ENCODE data around the gene WNT16.

DNA sequence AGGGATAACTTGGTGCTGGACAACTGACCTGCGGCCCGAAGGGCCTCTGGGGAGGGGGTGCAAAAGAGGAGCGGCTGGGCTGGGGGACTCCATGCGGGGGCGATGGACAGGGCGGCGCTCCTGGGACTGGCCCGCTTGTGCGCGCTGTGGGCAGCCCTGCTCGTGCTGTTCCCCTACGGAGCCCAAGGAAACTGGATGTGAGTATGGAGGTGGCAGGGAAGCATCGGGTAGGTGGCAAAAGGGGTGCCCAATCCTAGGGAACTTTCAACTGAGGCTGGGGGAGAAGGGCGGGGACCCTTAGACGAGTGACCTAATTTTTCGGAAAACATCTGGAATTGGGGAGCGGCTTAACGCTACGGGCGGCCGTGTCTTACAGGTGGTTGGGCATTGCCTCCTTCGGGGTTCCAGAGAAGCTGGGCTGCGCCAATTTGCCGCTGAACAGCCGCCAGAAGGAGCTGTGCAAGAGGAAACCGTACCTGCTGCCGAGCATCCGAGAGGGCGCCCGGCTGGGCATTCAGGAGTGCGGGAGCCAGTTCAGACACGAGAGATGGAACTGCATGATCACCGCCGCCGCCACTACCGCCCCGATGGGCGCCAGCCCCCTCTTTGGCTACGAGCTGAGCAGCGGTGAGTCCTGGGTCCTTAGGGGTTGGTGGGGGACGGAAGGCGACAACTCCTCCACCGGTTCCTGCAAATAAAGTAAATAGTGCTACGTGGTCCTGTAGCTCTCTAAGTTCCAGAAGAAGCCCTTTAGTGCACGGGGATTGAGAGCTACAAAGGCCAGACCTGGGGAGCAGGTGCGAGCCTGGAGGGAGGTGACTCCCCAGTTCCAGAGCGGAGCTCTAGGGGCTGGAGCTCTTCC lies 622 bp downstream of the WNT16 start:
- TF ChIP-seq FOXP2 (optimal IDR thresholded peaks at IDR 0.05; ENCODE audit: control extremely low read depth, extremely low read length, insufficient read depth) = no peak
- no peak for TF ChIP-seq EZH2 (IDR thresholded peaks at IDR 0.05)
- no peak for TF ChIP-seq POLR2AphosphoS5 (IDR thresholded peaks at IDR 0.05; ENCODE audit: borderline replicate concordance, low read depth, low read length)
